Ureter (tissue), 1 donor: Measurements from ENCODE around the gene PSMA6. TPM values are rescaled to one million over a fixed set of nuclear protein-coding genes. Genes with fewer than 3 reads are reported as not detected.
"Not testable (repeated sequence)": the region's sequence is repeated elsewhere in the genome, so short reads cannot be mapped to it uniquely, and the experiment has no call there.

Source experiments
- DNase-seq: peaks from one replicate; pipeline ENCODE4 v3.0.0-alpha.2; 2020; ENCODE audit warnings: low spot score
- total RNA-seq: library from RNA; stranded (reverse); gene quantifications from one replicate; pipeline ENCODE4 v1.2.4, GENCODE V29; 2023
- donor health status: DM: yes; HTN: yes; CAD: no.

PSMA6 gene
- total RNA-seq, 1 donor from 2014 or later = 173 TPM

GRCh38 chr14:35285168-35286002 is 6.8 kb upstream of the PSMA6 start:
- no peak for DNase-seq

- no peak for DNase-seq
Measured at GRCh38 chr14:35286003-35286600, 6.1 kb upstream of the PSMA6 start.

- DNase-seq = no peak
Measured at GRCh38 chr14:35286707-35287106, 5.5 kb upstream of the PSMA6 start.

DNA sequence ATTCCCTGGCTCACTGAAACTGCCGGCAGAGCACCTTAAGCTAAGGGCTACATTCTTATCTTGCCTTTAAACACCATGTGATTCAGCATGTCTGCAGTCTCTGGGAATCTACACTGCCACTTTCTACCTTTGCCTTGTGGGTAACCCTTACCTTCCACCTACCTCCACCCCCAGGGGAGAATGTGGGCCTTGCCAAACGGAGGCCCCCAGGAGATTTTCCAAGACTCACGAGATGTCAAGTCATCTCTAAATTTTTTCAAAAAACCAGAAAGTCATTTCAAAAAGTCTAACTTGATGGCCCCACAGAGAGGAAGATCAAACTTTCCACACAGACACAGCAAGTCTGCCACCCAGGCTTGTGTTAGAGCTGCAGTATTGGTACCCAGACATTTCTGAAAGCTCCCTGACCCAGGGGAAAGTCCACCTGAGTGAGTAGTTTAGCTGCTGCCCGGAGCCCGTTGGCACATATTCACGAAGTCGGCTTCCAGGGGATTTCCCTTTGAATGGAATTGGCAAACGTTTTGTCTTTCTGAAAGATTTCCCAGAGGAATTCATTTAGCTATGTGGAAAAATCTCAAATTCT is 4.7 kb upstream of the PSMA6 start:
- DNase-seq = no peak

DNA sequence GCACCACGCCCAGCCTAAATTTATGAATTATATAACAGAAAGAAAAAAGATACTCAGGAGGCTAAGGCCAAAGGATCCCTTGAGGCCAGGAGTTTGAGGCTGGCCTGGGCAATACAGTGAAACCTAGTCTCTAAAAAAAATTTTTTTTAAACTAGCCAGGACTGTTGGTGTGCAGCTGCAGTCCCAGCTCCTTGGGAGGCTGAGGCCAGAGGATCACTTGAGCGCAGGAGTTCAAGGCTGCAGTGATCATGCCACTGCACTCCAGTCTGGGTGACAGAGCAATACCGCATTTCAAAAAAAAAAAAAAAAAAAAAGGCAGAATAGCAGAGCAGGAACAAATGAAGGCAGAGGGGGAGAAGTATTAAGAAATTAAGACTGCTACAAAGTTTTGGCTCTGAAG is 2.6 kb upstream of the PSMA6 start:
- no peak for DNase-seq

DNA sequence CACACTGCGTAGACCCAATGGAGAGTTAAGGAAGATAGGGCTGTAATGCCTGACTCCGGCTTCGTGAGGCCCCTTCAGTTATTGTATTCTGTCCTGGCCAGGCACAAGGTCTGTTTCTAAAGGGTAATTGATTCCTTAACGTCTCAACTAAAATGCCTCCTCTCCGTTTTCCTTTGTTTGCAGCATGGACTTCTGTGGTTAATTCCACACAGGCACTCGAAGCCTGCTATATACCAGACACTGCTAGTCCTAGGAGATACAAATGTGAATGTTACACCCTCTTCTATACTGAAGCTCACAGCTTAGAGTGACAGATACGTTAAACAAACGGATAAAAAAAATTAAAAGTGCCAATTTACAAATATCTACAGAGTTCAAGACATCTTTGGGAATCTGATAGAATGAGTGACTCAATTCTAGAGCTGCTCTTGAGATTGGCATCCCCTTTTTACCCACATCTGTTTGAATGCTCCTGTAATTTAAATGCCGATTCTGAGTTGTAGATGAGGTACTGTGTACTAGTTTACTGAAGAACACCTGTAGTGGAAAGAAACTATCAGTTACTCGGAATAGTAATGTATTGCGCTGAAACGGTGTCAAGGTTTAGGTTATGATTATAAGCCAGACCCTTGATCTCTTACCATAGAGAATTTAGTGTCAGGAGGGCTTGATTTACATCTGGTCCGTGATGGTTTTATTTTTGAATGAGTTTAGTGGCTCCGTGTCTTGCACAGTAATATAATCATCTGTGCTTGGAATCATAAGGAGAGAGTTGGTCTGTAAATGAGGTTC is 784 bp downstream of the PSMA6 start:
- no peak for DNase-seq

DNA sequence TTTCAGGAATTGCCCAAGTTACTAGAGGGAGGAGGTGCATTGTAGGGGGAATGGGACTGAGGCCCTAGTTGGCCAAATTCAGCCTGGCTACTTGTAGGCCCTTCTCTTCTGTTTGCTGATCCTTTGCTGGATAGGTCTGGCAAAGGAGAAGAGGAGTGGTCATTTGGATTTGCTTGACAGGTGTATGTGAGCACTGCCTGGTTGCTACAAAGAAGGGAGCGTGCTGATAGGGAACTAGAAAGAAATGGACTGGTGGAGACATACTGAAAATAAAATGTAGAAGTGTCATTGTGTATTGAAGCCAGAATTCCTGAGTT is 3.6 kb downstream of the PSMA6 start:
- no peak for DNase-seq

DNA sequence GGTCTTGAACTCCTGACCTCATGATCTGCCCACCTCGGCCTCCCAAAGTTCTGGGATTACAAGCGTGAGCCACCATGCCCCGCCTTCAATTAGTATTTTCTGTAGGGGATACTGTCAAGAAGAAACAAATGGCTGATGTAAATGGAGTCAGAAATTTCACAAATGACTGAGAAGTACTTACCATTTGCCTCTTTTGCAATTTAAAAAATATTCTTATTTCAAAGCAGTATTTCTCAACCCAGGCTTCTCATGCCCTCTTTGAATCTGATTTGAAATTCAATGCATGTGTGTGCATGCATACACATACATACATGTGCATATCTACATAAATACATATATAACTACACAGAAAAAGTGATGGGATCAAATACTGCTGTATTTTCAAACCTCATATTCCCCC is 4.4 kb downstream of the PSMA6 start:
- no peak for DNase-seq

- DNase-seq = no peak
Measured at GRCh38 chr14:35297706-35298105, 5.5 kb downstream of the PSMA6 start.

- DNase-seq = no peak
Measured at GRCh38 chr14:35298351-35298750, 6.2 kb downstream of the PSMA6 start.

- DNase-seq = no peak
Measured at GRCh38 chr14:35299708-35300107, 7.5 kb downstream of the PSMA6 start.

GRCh38 chr14:35300228-35300627 is 8.0 kb downstream of the PSMA6 start:
- no peak for DNase-seq

DNA sequence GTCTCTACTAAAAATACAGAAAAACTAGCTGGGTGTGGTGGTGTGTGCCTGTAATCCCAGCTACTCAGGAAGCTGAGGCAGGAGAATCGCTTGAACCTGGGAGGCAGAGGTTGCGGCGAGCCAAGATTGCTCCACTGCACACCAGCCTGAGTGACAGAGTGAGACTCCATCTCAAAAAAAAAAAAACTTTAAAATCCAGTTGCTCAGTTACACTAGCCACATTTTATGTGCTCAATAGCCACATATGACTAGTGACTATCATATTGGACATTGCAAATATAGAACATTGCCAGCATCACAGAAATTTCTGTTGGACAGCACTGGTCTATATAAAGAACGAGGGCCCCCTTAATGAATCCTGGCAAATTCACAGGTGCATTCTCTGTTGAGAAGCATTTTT is 9.2 kb downstream of the PSMA6 start:
- not testable (repeated sequence) for DNase-seq

DNA sequence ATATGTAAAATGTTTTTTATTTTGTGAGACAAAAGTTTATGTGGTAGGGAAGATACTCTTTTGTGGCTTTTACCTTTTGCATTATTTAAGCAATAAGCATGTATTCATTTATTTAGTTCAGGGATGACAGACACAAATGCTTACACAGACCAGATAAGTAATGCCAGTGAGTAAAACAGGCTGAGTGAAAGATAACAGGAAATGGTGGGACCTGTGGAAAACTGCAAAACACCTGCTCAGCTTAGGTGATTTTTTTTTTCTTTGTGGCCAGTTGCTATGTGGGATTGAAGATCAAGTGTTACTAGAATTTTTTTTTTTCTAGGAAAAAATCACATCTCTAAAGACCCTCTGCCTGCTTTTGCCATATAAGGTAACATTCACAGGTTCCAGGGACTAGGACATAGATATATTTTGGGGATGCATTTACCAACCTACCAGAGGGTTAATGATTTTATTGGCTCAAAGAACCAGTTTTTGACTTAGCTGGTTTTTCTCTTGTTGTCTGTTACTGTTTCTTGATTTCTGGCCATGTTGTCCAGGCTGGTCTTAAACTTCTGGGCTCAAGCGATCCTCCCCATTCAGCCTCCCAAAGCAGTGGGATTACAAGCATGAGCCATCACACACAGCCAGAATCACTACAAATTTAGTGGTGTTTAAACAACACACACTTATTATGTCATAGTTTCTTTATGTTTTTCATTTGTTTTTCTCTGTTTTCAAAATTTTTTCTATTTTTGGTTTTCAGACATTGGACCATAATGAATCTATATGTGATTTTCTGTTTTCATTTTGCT is 9.8 kb downstream of the PSMA6 start:
- DNase-seq = no peak

DNA sequence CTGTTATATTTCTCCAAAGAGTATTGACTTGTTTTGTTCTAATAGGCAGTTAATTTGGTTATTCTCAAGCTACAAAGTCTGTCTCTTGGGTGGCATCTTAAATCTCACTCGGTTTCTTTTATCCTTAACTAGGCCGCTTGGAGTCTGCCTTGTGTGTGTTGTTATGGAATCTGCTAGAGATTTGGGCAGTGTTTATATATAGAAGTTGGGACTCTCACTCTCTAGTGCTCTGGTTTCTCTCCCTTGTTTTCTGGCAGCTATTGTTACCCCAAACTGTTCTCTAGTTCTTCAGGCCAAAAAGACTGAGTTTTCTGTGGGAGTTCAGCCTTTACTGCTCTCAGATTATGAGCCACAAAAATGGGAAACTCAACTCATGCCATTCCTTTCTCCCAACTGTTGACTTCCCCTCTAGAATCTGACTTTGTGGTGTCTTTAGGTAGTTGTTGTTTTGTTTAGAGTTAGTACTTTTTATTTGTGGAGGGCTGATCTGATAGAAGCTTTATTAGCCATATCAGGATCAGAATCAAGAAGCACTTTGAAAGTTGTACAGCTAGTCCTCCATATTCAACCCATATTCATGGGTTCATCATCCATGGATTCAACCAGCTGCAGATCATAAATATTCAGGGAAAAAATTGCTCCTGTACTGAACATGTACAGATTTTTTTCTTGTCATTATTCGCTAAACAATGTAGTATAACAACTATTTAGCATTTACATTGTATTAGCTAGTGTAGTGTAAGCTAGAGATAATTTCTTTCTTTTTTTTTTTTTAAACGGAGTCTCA is 11.2 kb downstream of the PSMA6 start:
- DNase-seq = no peak

DNA sequence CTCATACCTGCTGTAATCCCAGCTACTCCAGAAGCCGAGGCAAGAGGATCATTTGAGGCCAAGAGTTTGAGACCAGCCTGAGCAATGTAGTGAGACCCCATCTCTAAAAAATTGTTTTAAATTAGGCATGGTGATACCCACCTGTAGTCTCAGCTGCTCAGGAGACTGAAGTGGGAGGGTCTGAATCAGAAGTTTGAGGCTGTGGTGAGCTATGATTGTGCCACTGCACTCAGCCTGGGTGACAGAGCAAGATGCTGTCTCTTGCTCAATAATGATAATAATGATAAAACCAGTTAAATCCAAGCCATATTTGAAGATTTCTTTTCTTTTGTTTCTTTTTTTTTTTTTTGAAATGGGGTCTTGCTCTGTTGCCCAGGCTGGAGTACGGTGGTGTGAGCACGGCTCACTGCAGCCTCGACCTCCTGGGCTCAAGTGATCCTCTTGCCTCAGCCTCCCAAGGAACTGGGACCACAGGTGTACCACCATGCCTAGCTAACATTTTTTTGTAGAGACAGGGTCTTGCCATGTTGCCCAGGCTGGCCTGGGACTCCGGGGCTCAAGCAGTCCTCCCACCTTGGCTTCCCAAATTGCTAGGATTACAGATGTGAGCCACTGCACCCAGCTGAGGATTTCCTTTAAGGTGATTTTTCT is 12.8 kb downstream of the PSMA6 start:
- DNase-seq = no peak

GRCh38 chr14:35305633-35306032 is 13.5 kb downstream of the PSMA6 start:
- DNase-seq = no peak

DNA sequence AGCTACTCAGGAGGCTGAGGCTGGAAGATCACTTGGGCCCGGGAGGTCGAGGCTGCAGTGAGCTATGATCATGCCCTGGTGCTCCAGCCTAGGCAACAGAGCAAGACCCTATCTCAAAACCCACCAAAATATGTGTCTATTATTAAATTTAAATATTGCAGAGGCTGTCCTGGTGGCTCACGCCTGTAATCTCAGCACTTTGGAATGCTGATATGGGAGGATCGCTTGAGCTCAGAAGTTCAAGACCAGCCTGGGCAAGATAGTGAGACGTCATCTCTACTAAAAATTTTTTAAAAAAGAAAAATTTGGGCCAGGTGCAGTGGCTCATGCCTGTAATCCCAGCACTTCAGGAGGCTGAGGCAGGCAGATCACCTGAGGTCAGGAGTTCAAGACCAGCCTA is 13.9 kb downstream of the PSMA6 start:
- no peak for DNase-seq

DNA sequence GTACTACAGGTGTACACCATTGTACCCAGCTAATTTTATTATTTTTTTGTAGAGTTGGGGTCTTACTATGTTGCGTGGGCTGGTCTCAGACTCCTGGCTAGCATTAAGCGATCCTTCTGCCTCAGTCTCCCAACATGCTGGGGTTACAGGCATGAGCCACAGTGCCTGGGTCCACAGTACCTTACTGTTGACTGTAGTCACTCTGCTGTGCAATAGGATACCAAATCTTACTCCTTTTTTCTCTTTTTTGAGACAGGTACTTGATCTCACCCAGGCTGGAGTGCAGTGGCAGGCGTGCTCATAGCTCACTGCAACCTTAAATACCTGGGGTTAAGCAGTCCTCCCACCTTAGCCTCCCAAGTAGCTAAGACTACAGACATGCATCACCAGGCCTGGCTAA is 25.6 kb downstream of the PSMA6 start:
- DNase-seq = no peak

- no peak for DNase-seq
Measured at GRCh38 chr14:35319509-35319908, 27.3 kb downstream of the PSMA6 start.
